Keratinocyte (primary cell): Measurements from ENCODE around the gene OPTC. TPM values are rescaled to one million over a fixed set of nuclear protein-coding genes. Genes with fewer than 3 reads are reported as not detected.

Experiments
- DNase-seq: peaks from one replicate; pipeline ENCODE4 v3.0.0-alpha.2; 2011; ENCODE audit warnings: low read depth, missing footprints, low spot score
- FAIRE-seq: peaks from 2 replicates; lab custom pipeline; 2011; peaks lifted over from hg19 to GRCh38; lab: Jason Lieb, UNC
- H2AFZ ChIP-seq: 2 replicates; pipeline ENCODE4 v1.6.0; 2012; ENCODE audit warnings: low read length, control low read depth, inconsistent platforms; ENCODE audit not compliant: control insufficient read depth
- H3K27ac ChIP-seq: 2 replicates; pipeline ENCODE4 v1.5.1; 2011; ENCODE audit warnings: low read length; ENCODE audit not compliant: control insufficient read depth, insufficient read depth
- H3K27me3 ChIP-seq: 3 replicates; pipeline ENCODE4 v1.6.0; 2011; ENCODE audit warnings: low read length; ENCODE audit not compliant: control insufficient read depth, insufficient read depth; ENCODE audit errors: extremely low read depth
- H3K36me3 ChIP-seq, 2 experiments: 2 replicates in 1 of 2; 3 replicates in 1 of 2; pipeline ENCODE4 v1.5.1; 2011; ENCODE audit warnings: low read length in 2 of 2, mild to moderate bottlenecking in 1 of 2; ENCODE audit not compliant: control insufficient read depth in 2 of 2, insufficient read depth in 2 of 2; ENCODE audit errors: extremely low read depth in 1 of 2
- H3K4me1 ChIP-seq: 3 replicates; pipeline ENCODE4 v1.5.1; 2011; ENCODE audit warnings: low read length; ENCODE audit not compliant: control insufficient read depth, insufficient read depth; ENCODE audit errors: extremely low read depth
- H3K4me2 ChIP-seq: 3 replicates; pipeline ENCODE4 v1.6.0; 2011; ENCODE audit warnings: low read depth, low read length; ENCODE audit not compliant: control insufficient read depth, insufficient read depth; ENCODE audit errors: extremely low read depth
- H3K4me3 ChIP-seq, 3 experiments: fragments of 200-600 bp in 1 of 3; sonication (generic) in 1 of 3; 2 replicates in 2 of 3; 3 replicates in 1 of 3; pipeline ENCODE4 v1.5.1; 2011 to 2016; ENCODE audit warnings: low read length in 3 of 3, mild to moderate bottlenecking in 3 of 3, control low read depth in 2 of 3, inconsistent platforms in 1 of 3, low read depth in 1 of 3, mixed read lengths in 1 of 3, mixed run types in 1 of 3, moderate library complexity in 1 of 3; ENCODE audit not compliant: control insufficient read depth in 2 of 3, insufficient read depth in 2 of 3; ENCODE audit errors: extremely low read depth in 1 of 3
- H3K79me2 ChIP-seq: 2 replicates; pipeline ENCODE4 v1.6.0; 2012; ENCODE audit warnings: low read length; ENCODE audit not compliant: control insufficient read depth, insufficient read depth
- H3K9ac ChIP-seq: 3 replicates; pipeline ENCODE4 v1.6.0; 2011; ENCODE audit warnings: low read length; ENCODE audit not compliant: control insufficient read depth, insufficient read depth; ENCODE audit errors: extremely low read depth
- H3K9me1 ChIP-seq: 3 replicates; pipeline ENCODE4 v1.6.0; 2011; ENCODE audit warnings: low read length; ENCODE audit not compliant: control insufficient read depth, insufficient read depth; ENCODE audit errors: extremely low read depth
- H3K9me3 ChIP-seq: 2 replicates; pipeline ENCODE4 v1.5.1; 2012; ENCODE audit warnings: low read depth, low read length; ENCODE audit not compliant: control insufficient read depth
- H4K20me1 ChIP-seq: 3 replicates; pipeline ENCODE4 v1.6.0; 2011; ENCODE audit warnings: low read length; ENCODE audit not compliant: control insufficient read depth, insufficient read depth; ENCODE audit errors: extremely low read depth
- EZH2 ChIP-seq: IDR thresholded peaks from one replicate; pipeline ENCODE4 v1.6.1; 2012; ENCODE audit warnings: inconsistent platforms, mild to moderate bottlenecking, low read length, moderate library complexity
- dilution Hi-C: fragments of 300-500 bp; cut with MboI; formaldehyde crosslinking; loops from one replicate; pipeline ENCODE4 v1.7.0; 2020; ENCODE audit warnings: low sequenced_read_pairs; ENCODE audit not compliant: extremely low pct_ligation_motif_present
- polyA plus RNA-seq, 5 experiments: library from polyadenylated mRNA; depleted of rRNA in 3 of 5; stranded (reverse) in 3 of 5; stranded (forward) in 1 of 5; unstranded in 1 of 5; fragments of >200 nt; gene quantifications; 1 replicate in 1 of 5; 2 replicates in 3 of 5; 3 replicates in 1 of 5; pipeline versions ENCODE4 v1.2.1 to v1.2.3, GENCODE V29; 2011 to 2012; ENCODE audit warnings: missing spikeins in 2 of 5, low read depth in 1 of 5, low replicate concordance in 1 of 5
- TF ChIP-seq, protein P1 (sequence below), 3 experiments: IDR thresholded peaks in 1 of 3; conservative IDR thresholded peaks in 1 of 3; optimal IDR thresholded peaks in 1 of 3; 2 replicates in 2 of 3; 3 replicates in 1 of 3; pipeline versions ENCODE3 to v1.5.1; 2011; ENCODE audit warnings: low read length in 3 of 3, mild to moderate bottlenecking in 3 of 3, moderate library complexity in 2 of 3, control low read depth in 1 of 3, inconsistent platforms in 1 of 3; ENCODE audit not compliant: insufficient read depth in 2 of 3; ENCODE audit errors: extremely low read depth in 1 of 3

The OPTC gene
- polyA plus RNA-seq, 1 donor (not counting 4 experiments of a cell fraction or from before 2014, with no cell fraction given) = not detected

DNA sequence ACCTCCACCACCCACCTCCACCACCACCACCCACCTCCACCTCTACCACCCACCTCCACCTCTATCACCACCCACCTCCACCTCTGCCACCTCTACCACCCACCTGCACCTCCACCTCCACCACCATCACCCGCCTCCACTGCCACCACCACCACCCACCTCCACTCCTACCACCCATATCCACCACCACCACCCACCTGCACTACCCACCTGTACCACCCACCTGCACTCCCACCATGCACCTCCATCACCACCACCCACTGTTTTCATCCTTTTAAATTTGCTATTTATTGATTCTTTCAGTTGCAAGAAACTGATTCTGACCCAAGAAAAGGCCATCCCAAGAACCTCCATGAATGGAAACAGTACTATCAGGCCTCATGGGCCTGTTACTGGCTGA is 6.3 kb downstream of the OPTC start:
- FAIRE-seq (no peak), DNase-seq (no peak)
- Histone ChIP-seq H3K4me1 (no peaks in the 10 kb centered on the region), H3K9ac (no peak overlapping the region), H3K27me3 (no peaks in the 10 kb centered on the region), H3K9me1 (no peaks in the 10 kb centered on the region), H3K4me3 (no peak overlapping the region), H2AFZ (no peak overlapping the region), H3K79me2 (no peaks in the 10 kb centered on the region), H3K4me2 (no peak overlapping the region), H3K27ac (no peak overlapping the region), H4K20me1 (no peaks in the 10 kb centered on the region), H3K36me3 (no peaks in the 10 kb centered on the region), H3K9me3 (no peaks in the 10 kb centered on the region)
- dilution Hi-C loops = no loop called here
- TF ChIP-seq, protein P1, sequence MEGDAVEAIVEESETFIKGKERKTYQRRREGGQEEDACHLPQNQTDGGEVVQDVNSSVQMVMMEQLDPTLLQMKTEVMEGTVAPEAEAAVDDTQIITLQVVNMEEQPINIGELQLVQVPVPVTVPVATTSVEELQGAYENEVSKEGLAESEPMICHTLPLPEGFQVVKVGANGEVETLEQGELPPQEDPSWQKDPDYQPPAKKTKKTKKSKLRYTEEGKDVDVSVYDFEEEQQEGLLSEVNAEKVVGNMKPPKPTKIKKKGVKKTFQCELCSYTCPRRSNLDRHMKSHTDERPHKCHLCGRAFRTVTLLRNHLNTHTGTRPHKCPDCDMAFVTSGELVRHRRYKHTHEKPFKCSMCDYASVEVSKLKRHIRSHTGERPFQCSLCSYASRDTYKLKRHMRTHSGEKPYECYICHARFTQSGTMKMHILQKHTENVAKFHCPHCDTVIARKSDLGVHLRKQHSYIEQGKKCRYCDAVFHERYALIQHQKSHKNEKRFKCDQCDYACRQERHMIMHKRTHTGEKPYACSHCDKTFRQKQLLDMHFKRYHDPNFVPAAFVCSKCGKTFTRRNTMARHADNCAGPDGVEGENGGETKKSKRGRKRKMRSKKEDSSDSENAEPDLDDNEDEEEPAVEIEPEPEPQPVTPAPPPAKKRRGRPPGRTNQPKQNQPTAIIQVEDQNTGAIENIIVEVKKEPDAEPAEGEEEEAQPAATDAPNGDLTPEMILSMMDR (optimal IDR thresholded peaks at IDR 0.05 in 1 of 3, IDR thresholded peaks at IDR 0.05 in 1 of 3, conservative IDR thresholded peaks at IDR 0.05 in 1 of 3; ENCODE audit: extremely low read depth in 1 of 3, insufficient read depth in 2 of 3, low read length in 3 of 3) = no peak
- no peak for TF ChIP-seq EZH2

DNA sequence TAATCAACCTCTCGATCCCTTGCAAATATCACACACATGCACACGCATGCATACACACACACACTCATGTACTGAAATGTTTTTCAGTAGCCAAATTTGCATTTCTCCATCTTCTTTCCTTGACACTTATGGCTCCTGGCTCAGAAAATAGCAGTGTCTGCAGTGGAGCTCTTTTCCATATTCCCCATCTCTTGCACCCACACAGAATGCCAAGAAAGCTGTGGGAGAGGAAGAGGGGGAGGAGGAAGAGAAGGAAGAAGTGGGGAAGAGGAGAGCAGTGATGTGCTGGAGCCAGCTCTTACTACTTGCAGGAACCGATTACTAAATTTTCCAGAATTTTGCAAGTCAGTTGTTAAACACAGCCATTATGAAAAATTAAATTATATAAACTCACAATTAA is 9.9 kb downstream of the OPTC start:
- FAIRE-seq = no peak
- no peaks in the 10 kb centered on the region for H3K4me1 ChIP-seq
- H3K9ac ChIP-seq = no peak overlapping the region
- no peak overlapping the region for H3K4me3 ChIP-seq
- H3K27ac ChIP-seq = no peak overlapping the region
- H3K9me3 ChIP-seq = no peaks in the 10 kb centered on the region
- H3K9me1 ChIP-seq = no peaks in the 10 kb centered on the region
- no peak overlapping the region for H2AFZ ChIP-seq
- no peaks in the 10 kb centered on the region for H3K36me3 ChIP-seq
- no peaks in the 10 kb centered on the region for H3K27me3 ChIP-seq
- dilution Hi-C loops = no loop called here
- no peaks in the 10 kb centered on the region for H3K79me2 ChIP-seq
- TF ChIP-seq, protein P1 (optimal IDR thresholded peaks at IDR 0.05 in 1 of 3, IDR thresholded peaks at IDR 0.05 in 1 of 3, conservative IDR thresholded peaks at IDR 0.05 in 1 of 3; ENCODE audit: extremely low read depth in 1 of 3, insufficient read depth in 2 of 3, low read length in 3 of 3) = no peak
- no peak for TF ChIP-seq EZH2
- no peak overlapping the region for H3K4me2 ChIP-seq
- H4K20me1 ChIP-seq = no peaks in the 10 kb centered on the region
- no peak for DNase-seq
